Urothelium cell line (cell line): ENCODE data around the gene ENC1.
"Not testable (repeated sequence)": the region's sequence is repeated elsewhere in the genome, so short reads cannot be mapped to it uniquely, and the experiment has no call there.

Source experiments
- DNase-seq: peaks from one replicate; pipeline ENCODE4 v3.0.0; 2011; ENCODE audit warnings: low spot score, mixed read lengths
- FAIRE-seq: peaks from 2 replicates; lab custom pipeline; 2011; peaks lifted over from hg19 to GRCh38; lab: Jason Lieb, UNC

The ENC1 gene, protein sequence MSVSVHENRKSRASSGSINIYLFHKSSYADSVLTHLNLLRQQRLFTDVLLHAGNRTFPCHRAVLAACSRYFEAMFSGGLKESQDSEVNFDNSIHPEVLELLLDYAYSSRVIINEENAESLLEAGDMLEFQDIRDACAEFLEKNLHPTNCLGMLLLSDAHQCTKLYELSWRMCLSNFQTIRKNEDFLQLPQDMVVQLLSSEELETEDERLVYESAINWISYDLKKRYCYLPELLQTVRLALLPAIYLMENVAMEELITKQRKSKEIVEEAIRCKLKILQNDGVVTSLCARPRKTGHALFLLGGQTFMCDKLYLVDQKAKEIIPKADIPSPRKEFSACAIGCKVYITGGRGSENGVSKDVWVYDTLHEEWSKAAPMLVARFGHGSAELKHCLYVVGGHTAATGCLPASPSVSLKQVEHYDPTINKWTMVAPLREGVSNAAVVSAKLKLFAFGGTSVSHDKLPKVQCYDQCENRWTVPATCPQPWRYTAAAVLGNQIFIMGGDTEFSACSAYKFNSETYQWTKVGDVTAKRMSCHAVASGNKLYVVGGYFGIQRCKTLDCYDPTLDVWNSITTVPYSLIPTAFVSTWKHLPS

GRCh38 chr5:74640450-74640953 is at the start of gene ENC1:
Gene ENC1, minus strand, starts transcription at chr5:74640728. Its CDS starts 4,243 bp downstream, at chr5:74636485.
- peak; percentile 96 for FAIRE-seq
- DNase-seq = peak; percentile 89

DNA sequence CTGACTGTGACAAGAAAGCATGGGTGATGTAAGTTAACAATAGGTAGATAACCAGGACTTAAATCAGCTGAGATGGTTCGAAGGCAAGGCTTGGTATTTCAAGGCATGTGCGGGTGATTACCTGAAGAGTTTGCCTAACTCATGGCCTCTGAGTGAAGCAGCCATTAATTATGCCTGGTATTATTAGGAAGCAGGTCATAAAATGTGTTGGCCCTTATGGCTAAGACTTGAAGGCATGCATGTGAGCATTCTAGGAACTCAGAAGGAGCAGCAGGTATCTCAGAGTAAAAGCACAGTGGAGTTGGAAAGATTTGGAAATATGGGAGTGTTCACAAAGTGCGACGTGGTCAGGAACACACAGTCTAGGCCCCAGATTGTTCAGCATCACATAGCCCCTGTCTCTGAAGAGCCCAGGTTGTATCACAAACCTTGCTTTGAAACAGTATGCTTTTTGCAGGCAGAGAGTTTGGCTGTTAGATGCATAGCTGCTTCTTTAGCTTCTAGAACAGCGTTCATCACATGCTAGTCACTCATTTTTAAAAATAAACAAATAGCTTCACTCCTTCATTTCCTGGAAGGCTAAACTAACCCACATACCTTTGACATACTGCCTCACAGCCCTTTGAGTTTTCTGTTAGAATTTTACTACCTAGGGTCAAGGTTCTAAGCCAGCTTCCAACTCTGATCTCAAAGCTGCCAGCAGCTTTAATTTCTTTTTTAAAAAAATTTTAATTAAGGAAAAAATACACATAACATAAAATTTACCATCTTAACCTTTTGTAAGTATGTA is 46.6 kb upstream of the ENC1 start:
- DNase-seq (no peak), FAIRE-seq (no peak)

DNA sequence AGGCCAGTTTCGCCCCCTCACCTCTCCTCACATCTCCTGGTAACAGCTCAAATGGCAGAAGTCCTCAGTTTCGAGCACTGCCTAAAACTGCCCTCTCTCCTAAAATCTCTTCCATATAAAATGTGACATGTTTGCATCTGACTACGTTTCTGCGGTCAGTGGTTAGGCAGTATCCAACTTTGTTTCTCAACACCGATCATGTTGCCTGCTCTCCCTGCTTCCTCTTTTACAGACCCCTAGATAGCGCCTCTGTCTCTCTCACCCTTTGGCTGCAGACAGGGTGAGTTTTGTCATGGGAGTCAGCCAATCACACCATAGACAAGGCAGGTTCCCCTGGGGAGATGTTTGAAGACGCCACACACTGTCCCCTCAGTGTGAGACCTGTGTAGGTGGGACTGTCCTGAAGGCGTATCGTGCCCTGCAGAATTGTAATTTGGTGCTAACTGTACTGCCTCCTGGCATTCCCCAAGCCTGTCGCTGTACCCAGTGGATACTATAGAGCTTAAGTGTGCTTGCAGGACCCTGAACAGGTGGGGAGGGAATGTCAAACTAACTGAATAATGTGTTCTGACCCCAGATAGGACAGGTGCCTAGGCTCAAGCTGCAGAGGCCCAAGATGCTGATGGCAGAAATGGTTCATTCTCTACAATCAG is 45.6 kb upstream of the ENC1 start:
- FAIRE-seq (no peak), DNase-seq (no peak)

DNA sequence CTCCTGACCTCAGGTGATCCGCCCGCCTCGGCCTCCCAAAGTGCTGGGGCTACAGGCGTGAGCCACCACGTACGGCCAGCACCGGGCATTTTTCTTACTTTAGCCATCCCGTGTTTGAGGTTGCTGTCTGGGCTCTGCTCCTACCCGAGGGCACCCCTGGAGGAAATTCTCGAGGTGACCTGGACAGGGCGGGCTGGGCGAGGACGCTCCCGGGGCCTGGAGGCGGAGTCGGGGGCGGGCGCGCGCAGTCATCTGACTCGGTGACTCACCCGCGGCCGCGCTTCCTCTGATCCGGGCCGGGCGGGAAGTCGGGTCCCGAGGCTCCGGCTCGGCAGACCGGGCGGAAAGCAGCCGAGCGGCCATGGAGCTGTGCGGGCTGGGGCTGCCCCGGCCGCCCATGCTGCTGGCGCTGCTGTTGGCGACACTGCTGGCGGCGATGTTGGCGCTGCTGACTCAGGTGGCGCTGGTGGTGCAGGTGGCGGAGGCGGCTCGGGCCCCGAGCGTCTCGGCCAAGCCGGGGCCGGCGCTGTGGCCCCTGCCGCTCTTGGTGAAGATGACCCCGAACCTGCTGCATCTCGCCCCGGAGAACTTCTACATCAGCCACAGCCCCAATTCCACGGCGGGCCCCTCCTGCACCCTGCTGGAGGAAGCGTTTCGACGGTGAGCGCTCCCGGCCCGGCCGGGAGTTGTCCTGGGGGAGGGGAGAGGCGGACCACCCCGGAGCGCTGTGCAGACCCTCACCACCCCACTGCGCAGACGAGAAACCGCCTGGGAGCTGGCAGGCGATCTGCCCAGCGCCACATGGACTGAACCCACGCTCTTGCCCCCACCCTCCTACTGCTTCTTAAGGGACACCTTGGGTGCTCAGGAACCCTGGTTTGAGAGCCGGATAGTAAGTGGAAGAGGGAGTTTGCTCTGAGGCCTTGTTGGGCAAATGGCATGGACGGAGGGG is 44.6 kb upstream of the ENC1 start, which contains the start of gene HEXB:
TSS of gene HEXB (plus strand) at position 334 of the 952 bp plus-strand sequence. CDS start at position 362, 28 bp downstream.
- no peak for FAIRE-seq
- peak; percentile 76 for DNase-seq

- no peak for DNase-seq
- no peak for FAIRE-seq
These were observed 39.4 kb upstream of the ENC1 start for GRCh38 chr5:74679966-74680365.

GRCh38 chr5:74679300-74679699 is 38.8 kb upstream of the ENC1 start:
- not testable (repeated sequence) for DNase-seq

DNA sequence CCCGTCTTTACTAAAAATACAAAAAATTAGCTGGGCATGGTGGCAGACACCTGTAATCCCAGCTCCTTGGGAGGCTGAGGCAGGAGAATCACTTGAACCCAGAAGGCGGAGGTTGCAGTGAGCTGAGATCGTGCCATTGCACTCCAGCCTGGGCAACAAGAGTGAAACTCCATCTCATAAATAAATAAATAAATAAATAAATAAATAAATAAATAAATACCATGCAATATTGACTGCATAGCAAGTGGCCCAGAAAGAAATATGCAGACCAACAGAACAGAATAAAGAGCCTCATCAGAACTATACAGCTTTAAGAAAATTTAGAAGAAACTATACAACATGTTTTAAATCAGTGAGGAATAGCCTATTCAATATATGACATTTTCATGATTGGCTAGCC is 37.6 kb upstream of the ENC1 start:
- not testable (repeated sequence) for DNase-seq, FAIRE-seq

More at GRCh38 chr5:74679300-74679699, 38.8 kb upstream of the ENC1 start:
- not testable (repeated sequence) for FAIRE-seq

- not testable (repeated sequence) for FAIRE-seq, DNase-seq
These were observed 35.9 kb upstream of the ENC1 start for GRCh38 chr5:74676466-74676865.

DNA sequence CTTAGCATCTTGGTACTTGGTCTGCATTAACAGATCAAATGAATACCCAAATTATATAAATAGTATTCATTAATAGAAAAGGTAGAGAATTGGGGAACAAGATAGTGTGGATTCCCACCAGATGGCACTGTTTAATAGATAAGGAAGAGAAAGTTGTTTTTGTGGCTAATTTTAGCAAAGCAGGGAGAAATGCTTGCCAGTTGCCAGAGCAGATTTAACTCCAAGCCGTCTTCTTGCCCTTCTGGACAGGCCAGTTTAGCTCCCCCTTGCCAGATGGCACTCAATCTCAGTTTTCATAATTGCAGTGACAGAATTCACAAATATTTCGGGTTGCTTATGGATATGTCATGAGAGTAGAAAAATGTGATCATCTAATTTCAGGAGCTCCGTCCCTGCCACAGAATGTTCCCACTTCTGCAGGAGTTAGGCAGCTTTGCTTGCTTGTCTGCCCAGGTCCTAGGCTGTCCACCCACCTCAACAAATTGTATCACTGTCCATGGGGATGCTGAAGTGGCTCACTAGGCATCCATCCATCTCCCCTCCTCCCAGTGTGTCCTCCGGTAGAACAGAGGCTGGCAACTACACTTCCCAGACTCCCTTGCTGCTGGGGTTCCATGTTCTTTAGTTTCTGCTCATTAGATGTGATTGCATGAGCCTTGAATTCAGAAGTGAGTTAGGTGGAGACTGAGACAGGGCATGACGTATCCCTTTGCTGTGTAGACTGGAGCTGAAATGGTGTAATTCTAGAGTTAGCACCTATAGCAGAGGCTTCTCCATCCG is 32.7 kb upstream of the ENC1 start:
- DNase-seq (no peak), FAIRE-seq (no peak)

DNA sequence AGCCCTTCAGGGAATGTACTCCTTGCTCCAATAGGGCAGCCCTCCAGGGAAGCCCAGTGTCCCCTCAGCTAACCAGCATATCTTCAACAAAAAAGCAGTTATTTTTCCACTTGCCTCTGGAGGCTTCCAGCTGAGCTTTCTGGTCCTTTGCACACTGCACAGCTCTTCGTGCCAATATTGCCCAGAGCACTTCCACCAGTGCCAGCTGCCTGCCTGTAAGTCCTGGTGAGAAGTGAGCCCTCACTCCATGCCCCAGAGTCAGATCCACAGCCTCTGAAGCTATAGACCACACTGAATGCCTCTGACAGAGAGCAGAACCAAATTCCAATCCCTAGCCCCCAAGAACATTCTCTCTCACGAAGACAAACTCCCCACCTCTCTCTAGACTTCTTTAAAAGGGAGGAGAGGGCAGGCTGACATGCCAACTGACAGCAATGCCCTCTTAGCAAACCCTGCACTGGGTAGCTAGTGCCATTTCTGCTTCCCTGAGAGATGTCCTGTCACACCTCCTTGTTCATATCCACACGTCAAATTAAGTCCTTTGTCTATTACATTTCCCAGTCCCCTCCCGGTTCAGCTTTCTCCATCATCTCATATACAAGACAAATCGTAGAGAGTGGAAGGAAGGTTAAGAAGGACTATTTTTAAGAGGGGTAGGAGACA is 31.8 kb upstream of the ENC1 start:
- FAIRE-seq (no peak), DNase-seq (no peak)

- DNase-seq = no peak
- no peak for FAIRE-seq
These were observed 30.0 kb upstream of the ENC1 start for GRCh38 chr5:74670396-74671038.

DNA sequence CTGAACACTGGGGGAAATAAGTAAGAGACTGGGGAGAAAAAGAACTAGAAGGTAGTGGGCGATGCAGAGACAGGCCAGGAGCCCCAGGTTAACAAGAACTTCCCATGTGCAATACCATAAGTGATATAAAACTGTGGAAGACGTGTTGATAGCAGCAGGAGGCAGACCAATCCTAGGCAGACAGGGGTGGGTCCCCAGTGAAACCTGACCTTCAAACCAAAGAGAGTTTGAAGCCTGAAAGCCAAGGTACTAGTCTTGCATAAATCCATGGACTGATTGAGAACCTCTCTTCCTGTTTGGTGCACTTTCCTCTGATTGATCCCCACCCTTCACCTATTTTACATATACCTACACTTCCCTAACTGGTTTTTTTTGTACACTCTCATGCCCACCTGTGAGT is 29.3 kb upstream of the ENC1 start:
- FAIRE-seq (no peak), DNase-seq (no peak)

DNA sequence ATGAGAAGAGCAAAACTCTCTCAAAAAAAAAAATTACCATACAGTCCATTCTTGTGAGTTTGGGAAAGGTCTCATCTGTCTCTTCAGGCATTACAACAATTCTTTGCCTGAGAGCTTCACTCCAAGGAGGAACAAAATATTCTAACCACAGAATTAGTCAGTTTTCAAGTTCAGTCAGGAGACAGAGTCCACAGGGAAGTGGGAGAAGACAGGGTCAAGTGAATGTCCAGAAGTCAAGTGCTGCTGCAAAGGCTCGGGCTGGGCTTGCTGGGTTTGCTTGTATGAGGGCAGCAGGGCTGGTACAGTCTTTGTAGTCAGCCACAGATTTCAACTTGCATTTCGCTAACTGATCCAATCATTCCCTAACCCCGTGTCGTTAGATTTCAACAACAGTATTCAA is 26.9 kb upstream of the ENC1 start:
- FAIRE-seq = no peak

GRCh38 chr5:74665816-74666215 is 25.3 kb upstream of the ENC1 start:
- no peak for DNase-seq

More for the DNA sequence above, 26.9 kb upstream of the ENC1 start:
- DNase-seq = no peak

GRCh38 chr5:74665273-74665672 is 24.7 kb upstream of the ENC1 start:
- DNase-seq (no peak), FAIRE-seq (no peak)

More at GRCh38 chr5:74665816-74666215, 25.3 kb upstream of the ENC1 start:
- no peak for FAIRE-seq

DNA sequence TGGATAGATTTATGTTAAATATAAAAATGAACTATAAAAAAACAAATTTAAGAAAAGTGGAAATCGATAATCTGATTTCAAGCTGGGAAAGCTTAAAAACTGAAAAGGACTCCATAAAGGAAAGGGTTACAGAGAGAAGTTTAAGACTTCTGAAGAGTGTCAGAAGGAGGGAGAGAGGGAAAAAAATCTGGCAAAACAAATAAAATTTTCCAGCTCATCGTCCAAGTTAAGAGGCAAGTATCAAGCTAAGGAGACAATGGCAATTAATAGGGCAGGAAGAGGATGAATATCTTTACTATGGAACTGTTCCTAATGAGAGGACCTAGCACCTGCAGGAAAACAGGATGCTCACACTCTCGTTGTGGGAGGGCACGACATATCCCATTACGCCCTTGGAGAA is 24.0 kb upstream of the ENC1 start:
- no peak for FAIRE-seq
- no peak for DNase-seq

- DNase-seq (no peak), FAIRE-seq (no peak)
These were observed 20.3 kb upstream of the ENC1 start for GRCh38 chr5:74660873-74661272.

- no peak for DNase-seq
- no peak for FAIRE-seq
These were observed 19.6 kb upstream of the ENC1 start for GRCh38 chr5:74660140-74660539.
